Measurements from ENCODE around the gene CAMLG. TPM values are rescaled to one million over a fixed set of nuclear protein-coding genes. Genes with fewer than 3 reads are reported as not detected.
A peak's percentile ranks its signal among the peaks of the same experiment; 100 is the strongest.

CAMLG gene
- total and polyA plus RNA-seq, 11 donors, result 11.6 to 21.5 (median 17.6) TPM

DNA sequence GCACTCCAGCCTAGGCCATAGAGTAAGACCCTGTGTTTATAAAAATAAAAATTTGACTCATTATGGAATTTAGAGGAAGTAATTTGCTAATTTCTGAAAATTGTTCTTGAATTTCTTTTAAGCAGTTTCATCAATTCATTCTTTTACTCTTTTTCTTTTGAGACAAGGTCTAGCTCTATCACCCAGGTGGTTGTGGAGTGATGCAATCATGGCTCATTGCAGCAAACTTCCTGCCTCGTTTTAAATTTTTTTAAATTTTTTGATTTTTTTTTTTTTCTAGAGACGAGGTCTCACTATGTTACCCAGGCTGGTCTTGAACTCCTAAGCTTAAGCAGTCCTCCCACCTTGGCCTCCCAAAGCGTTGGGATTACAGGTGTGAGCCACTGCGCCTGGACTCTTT, 3.1 kb upstream of the CAMLG start:
- 76 to 81% (median 79%) methylated on average over 4 of the region's 4 CpGs for WGBS, 4 donors
- intact Hi-C loops (cut with DNase I), result loop anchor here in 3 of 10 donors (5.0 kb wide), 2 partner anchors 167 to 172 kb away; partner anchors contain the start of gene PCBD2 (in 2 of the 3)
- H3K36me3 ChIP-seq, result peaks cover 0 to 2% (median 0%) of the 10 kb centered on the region in 9 donors

DNA sequence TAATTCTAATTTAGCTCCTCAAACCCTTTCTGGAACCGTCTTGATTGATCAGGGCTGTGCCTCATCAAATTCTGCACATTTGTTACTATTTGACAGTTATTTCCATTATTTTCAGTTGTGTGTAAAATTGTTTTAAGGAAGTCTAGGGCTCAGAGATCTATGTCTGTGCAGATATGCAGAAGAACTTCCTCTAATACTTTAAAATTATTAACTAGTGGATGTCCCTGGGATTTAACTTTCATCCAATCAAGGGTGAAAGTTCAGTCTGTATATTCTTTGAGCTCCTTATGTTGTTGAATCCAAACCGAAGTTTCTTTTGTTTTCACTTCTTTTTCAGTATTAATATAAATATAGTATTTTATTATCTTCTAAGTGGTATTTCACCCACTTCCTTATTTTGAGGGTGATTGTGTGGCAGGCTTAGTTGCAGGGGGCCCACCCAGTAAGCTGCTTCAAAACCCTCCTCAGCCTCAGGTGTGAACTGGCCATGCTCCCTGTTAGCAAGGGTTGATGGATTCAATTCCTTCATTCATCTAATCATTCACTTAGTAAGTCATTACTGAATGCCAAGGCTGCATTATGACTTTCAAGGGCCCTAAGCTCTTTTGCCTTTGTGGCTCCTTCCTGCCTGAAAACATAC, 2.1 kb upstream of the CAMLG start:
- 74 to 83% (median 79%) methylated on average over 2 of the region's 2 CpGs for WGBS, 4 donors
- ATAC-seq (no peak), DNase-seq (no peak)
- peak overlapping the region in 1 of 12 donors; percentile 43 for H3K27ac ChIP-seq
- peaks cover 0 to 26% (median 12%) of the 10 kb centered on the region in 12 donors for H3K4me1 ChIP-seq
- intact Hi-C loops (cut with DNase I), result loop anchor here in 3 of 10 donors (5.0 kb wide), 2 partner anchors 166 to 171 kb away; partner anchors contain the start of gene PCBD2 (in 2 of the 3)
- H3K36me3 ChIP-seq, result peaks cover 0 to 9% (median 3%) of the 10 kb centered on the region in 9 donors
- no peaks in the 10 kb centered on the region for H3K9me3 ChIP-seq
- no peaks in the 10 kb centered on the region for H3K27me3 ChIP-seq
- H3K4me3 ChIP-seq, result no peak overlapping the region
- TF ChIP-seq, protein P1, sequence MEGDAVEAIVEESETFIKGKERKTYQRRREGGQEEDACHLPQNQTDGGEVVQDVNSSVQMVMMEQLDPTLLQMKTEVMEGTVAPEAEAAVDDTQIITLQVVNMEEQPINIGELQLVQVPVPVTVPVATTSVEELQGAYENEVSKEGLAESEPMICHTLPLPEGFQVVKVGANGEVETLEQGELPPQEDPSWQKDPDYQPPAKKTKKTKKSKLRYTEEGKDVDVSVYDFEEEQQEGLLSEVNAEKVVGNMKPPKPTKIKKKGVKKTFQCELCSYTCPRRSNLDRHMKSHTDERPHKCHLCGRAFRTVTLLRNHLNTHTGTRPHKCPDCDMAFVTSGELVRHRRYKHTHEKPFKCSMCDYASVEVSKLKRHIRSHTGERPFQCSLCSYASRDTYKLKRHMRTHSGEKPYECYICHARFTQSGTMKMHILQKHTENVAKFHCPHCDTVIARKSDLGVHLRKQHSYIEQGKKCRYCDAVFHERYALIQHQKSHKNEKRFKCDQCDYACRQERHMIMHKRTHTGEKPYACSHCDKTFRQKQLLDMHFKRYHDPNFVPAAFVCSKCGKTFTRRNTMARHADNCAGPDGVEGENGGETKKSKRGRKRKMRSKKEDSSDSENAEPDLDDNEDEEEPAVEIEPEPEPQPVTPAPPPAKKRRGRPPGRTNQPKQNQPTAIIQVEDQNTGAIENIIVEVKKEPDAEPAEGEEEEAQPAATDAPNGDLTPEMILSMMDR (IDR thresholded peaks at IDR 0.05), result no peak
- TF ChIP-seq POLR2A (IDR thresholded peaks at IDR 0.05), result no peak

More for the DNA sequence above, 3.1 kb upstream of the CAMLG start:
- peaks cover 0 to 25% (median 12%) of the 10 kb centered on the region in 12 donors for H3K4me1 ChIP-seq
- H3K27ac ChIP-seq, result no peak overlapping the region
- DNase-seq (no peak), ATAC-seq (no peak)
- TF ChIP-seq, protein P1 (IDR thresholded peaks at IDR 0.05), result no peak
- TF ChIP-seq POLR2A (IDR thresholded peaks at IDR 0.05), result no peak
- H3K9me3 ChIP-seq, result no peaks in the 10 kb centered on the region
- H3K4me3 ChIP-seq, result no peak overlapping the region
- no peaks in the 10 kb centered on the region for H3K27me3 ChIP-seq

DNA sequence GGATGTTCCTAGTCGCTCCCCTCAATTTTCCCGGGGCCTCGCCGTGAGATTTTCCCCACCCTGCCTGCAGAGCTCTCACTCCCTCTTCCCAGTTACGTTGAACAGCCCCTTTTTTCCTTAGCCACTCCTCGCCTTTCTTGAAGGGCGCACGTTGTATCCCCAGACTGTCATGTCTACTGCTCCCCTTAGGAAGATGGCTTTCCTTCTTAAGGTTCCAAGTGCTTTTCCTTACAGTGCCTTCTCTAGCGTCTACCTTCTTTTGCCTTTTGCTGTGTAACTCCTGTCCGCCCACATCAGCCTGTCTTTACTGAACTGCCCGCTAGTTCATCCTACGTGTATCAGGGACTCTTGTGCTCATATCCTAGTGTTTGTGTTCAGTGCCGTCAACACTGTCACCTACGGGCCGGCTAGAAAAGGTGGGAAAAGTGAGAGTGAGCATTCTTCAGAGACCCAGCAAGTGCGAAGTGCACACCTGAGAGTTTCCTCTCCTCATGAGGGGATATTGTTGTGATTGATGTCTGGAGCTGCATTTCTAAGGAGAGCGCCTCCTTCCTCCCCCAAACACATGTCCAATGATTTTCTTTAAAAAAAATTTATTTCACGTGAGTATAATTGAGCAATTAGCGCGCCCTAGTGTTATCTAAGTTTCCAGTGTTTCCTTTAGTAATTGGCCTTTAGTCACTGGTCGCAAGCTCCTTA, 764 bp downstream of the CAMLG start:
- WGBS, 4 donors, result 7 to 9% (median 8%) methylated on average over 21 of the region's 21 CpGs
- Histone ChIP-seq H3K36me3 (peaks cover 0 to 35% (median 22%) of the 10 kb centered on the region in 9 donors), H3K27ac (peak overlapping the region; percentile 78 to 96 (median 92)), H3K4me1 (peaks cover 0 to 30% (median 12%) of the 10 kb centered on the region in 12 donors), H3K27me3 (no peaks in the 10 kb centered on the region), H3K9me3 (no peaks in the 10 kb centered on the region), H3K4me3 (peak overlapping the region; percentile 75 to 97 (median 88))
- intact Hi-C loops (cut with DNase I), result loop anchor here in 7 of 10 donors (1.0 to 5.0 kb wide), 6 partner anchors 20 to 168 kb away; partner anchors contain the start of genes PCBD2 (in 5 of the 7) and DDX46 (in 1 of the 7)
- TF ChIP-seq POLR2A (IDR thresholded peaks at IDR 0.05), result no peak
- TF ChIP-seq, protein P1 (IDR thresholded peaks at IDR 0.05), result peak in 1 of 12 donors; percentile 11
- DNase-seq, result no peak
- ATAC-seq, result peak in 3 of 4 donors; percentile 3 to 32 (median 6)

DNA sequence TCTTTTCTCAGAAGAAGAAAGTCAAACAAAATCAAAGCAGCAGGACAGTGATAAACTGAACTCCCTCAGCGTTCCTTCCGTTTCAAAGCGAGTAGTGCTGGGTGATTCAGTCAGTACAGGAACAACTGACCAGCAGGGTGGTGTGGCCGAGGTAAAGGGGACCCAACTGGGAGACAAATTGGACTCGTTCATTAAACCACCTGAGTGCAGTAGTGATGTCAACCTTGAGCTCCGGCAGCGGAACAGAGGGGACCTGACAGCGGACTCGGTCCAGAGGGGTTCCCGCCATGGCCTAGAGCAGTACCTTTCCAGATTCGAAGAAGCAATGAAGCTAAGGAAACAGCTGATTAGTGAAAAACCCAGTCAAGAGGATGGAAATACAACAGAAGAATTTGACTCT, 2.7 kb downstream of the CAMLG start:
- Histone ChIP-seq H3K27ac (no peak overlapping the region), H3K27me3 (no peaks in the 10 kb centered on the region), H3K4me3 (no peak overlapping the region), H3K9me3 (no peaks in the 10 kb centered on the region), H3K4me1 (peaks cover 0 to 30% (median 12%) of the 10 kb centered on the region in 12 donors), H3K36me3 (peaks cover 0 to 46% (median 26%) of the 10 kb centered on the region in 9 donors)
- ATAC-seq (no peak), DNase-seq (no peak)
- intact Hi-C loops (cut with DNase I), result no loop called here
- 91 to 94% (median 92%) methylated on average over 11 of the region's 11 CpGs for WGBS, 4 donors
- TF ChIP-seq, protein P1 (IDR thresholded peaks at IDR 0.05), result no peak
- no peak for TF ChIP-seq POLR2A (IDR thresholded peaks at IDR 0.05)
